ENCODE measurements around the gene PSMB3.

Gene PSMB3

DNA sequence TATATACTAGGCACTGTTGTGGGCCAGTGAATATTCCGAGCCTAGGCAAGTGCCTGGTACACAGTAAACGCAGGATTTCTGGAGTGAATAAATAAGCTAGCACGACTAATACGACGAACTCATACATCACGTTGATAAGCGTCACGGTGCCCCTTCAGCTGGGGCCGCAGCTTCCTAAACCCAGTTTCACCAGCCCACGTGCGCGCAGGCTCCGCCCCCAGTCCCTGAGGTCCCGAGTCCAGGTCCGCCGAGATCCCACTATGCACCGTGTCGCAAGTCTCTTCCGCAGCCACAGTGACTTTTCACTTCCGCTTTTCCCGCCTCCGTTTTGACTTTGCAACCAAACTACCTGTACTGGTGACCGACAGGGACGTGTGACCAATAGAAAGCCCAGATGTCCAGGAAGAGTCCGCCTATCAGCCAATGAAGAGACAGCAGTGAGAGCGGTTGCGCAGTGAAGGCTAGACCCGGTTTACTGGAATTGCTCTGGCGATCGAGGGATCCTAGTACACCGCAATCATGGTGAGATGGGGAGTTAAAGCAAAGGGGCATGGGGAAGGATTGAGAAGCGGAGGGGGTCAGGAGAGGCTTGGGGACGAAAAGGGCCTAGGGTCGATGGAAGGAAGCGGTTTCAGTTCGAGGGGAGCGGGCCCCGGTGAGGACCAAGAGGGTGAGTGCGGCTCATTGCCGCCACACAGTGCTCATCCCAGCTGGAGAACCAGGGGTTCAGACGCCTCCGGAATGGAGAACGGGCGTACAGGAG is at the start of gene PSMB3:
PSMB3 (plus strand) TSS at position 434 of the 763 bp plus-strand sequence; CDS start at position 520, 86 bp downstream.
- H3K9me3 ChIP-seq (ENCODE audit: control insufficient read depth, insufficient read depth, low read length), result no peaks in the 10 kb centered on the region
- peaks cover 20% of the 10 kb centered on the region for H3K27me3 ChIP-seq (ENCODE audit: control insufficient read depth, low read length)
- peaks cover 39% of the 10 kb centered on the region for H3K36me3 ChIP-seq (ENCODE audit: control insufficient read depth, low read length)
- H3K27ac ChIP-seq (ENCODE audit: low read depth, low read length), result peak within 1 kb of the TSS; percentile 81
- H3F3A ChIP-seq (ENCODE audit: control insufficient read depth, insufficient read depth), result peaks cover 14% of the 10 kb centered on the region; the same call in 1 of the 2 replicates
- H3K4me3 ChIP-seq (ENCODE audit: low read length), result peak within 1 kb of the TSS; percentile 91
- H4K20me1 ChIP-seq (ENCODE audit: control insufficient read depth, insufficient read depth, low read depth, low read length), result no peaks in the 10 kb centered on the region; the same call in 1 of the 2 replicates
- peak within 1 kb of the TSS; percentile 73 for H3K4me2 ChIP-seq (ENCODE audit: low read length)
- peaks cover 44% of the 10 kb centered on the region for H3K4me1 ChIP-seq (ENCODE audit: control insufficient read depth, low read length)
- TF ChIP-seq, protein P1, sequence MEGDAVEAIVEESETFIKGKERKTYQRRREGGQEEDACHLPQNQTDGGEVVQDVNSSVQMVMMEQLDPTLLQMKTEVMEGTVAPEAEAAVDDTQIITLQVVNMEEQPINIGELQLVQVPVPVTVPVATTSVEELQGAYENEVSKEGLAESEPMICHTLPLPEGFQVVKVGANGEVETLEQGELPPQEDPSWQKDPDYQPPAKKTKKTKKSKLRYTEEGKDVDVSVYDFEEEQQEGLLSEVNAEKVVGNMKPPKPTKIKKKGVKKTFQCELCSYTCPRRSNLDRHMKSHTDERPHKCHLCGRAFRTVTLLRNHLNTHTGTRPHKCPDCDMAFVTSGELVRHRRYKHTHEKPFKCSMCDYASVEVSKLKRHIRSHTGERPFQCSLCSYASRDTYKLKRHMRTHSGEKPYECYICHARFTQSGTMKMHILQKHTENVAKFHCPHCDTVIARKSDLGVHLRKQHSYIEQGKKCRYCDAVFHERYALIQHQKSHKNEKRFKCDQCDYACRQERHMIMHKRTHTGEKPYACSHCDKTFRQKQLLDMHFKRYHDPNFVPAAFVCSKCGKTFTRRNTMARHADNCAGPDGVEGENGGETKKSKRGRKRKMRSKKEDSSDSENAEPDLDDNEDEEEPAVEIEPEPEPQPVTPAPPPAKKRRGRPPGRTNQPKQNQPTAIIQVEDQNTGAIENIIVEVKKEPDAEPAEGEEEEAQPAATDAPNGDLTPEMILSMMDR (IDR thresholded peaks at IDR 0.05; ENCODE audit: low read depth, low read length, poor library complexity, severe bottlenecking), result peak; percentile 8
- no peak for TF ChIP-seq EZH2phosphoT487 (IDR thresholded peaks at IDR 0.05; ENCODE audit: borderline replicate concordance, low read length)
- H3K9me2 ChIP-seq (replicated peaks; ENCODE audit: control insufficient read depth, low read length), result no peaks in the 10 kb centered on the region
- peaks cover 33% of the 10 kb centered on the region for H3K79me2 ChIP-seq (ENCODE audit: control insufficient read depth, low read length)

DNA sequence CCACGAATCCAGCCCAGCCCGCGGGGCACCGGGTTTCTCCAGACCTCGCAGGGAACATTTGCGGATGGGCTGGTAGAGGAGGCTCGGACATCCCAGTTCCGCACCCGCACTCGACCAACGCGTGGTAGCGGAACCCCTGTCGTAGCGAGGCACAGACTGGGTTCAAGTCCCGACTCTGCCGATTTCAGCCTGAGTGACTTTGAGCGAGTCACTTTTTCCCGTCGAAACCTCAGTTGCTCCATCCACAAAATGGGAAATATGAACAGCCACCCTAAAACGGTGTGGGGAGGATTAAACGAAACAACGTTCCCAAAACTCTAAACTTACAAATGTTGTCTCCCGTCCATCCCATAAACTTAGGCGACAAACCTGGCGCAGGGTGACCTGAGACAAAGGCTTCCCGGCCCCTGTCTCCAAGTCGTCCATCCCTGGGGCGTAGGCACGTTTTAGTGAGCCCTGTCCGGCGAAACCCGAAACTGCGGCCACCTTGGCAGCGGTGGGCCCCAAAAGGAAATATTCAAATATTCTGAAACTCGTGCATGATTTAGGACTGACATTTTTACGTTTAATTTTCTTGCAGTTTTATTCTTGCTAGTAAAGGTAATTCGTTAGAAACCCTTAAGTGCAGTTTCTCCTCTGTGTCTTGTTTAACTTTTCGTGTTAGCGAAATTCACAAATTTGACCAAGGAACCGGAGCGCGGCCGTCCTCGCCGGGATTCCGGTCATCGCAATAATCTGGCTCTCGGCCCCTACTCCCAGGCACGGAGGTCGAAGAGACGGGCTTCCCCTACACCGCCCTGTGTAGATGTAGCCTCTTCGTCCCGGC is 49.4 kb upstream of the PSMB3 start:
- Histone ChIP-seq H3K36me3 (ENCODE audit: control insufficient read depth, low read length) (peaks cover 28% of the 10 kb centered on the region), H3K4me2 (ENCODE audit: low read length) (peak overlapping the region; percentile 97), H3K27ac (ENCODE audit: low read depth, low read length) (peak overlapping the region; percentile 91), H3K9me3 (ENCODE audit: control insufficient read depth, insufficient read depth, low read length) (no peaks in the 10 kb centered on the region), H3K4me3 (ENCODE audit: low read length) (peak overlapping the region; percentile 88), H3K79me2 (ENCODE audit: control insufficient read depth, low read length) (peaks cover 41% of the 10 kb centered on the region), H3F3A (ENCODE audit: control insufficient read depth, insufficient read depth) (peaks cover 36% of the 10 kb centered on the region), H4K20me1 (ENCODE audit: control insufficient read depth, insufficient read depth, low read depth, low read length) (peaks cover 7% of the 10 kb centered on the region), H3K9me2 (replicated peaks; ENCODE audit: control insufficient read depth, low read length) (no peaks in the 10 kb centered on the region), H3K27me3 (ENCODE audit: control insufficient read depth, low read length) (no peaks in the 10 kb centered on the region), H3K4me1 (ENCODE audit: control insufficient read depth, low read length) (peaks cover 48% of the 10 kb centered on the region)
- TF ChIP-seq, protein P1 (IDR thresholded peaks at IDR 0.05; ENCODE audit: low read depth, low read length, poor library complexity, severe bottlenecking), result no peak
- no peak for TF ChIP-seq EZH2phosphoT487 (IDR thresholded peaks at IDR 0.05; ENCODE audit: borderline replicate concordance, low read length)

DNA sequence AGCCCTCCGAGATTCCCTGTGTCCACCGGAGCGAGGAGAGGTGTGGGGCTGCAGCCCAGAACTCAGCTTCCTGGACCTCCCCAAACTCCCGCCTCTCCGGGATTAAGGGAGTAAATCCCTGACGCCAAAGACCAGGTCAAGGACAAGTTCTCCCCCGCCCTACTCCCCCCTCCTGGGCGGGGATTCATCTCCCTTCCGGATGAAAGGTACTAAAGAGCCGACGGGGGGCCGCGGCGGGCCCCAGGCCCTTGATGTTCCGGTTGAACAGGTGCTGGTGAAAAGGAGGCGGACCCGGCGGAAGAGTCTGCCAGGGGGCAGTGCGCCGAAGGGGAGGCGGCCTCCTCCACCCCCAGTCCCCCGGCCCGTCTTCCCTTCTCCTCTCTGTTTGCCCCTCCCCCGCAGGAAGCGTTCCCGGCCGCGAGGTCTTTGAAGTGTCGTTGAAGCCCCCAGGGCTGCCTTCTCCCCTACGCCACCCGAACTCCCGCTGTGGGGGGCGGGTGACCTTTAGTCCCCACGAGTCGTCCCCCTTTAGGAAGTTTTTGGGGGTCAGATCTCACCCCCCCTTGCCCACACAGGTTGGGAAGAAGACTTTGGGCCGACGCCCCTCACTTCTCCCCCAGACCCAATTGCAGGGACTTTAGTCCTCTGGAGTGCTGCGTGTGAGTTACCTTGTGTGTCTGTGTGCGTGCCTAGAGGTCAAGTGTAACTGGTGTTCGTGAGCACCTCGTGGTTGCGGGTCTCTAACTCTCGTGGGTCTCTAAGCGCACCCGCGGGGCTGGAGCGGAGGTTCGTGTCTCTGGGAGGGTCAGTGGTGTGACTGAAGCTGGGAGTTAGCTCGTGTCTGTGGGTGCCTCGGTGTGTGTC is 48.6 kb upstream of the PSMB3 start:
- H4K20me1 ChIP-seq (ENCODE audit: control insufficient read depth, insufficient read depth, low read depth, low read length), result peaks cover 7% of the 10 kb centered on the region
- TF ChIP-seq EZH2phosphoT487 (IDR thresholded peaks at IDR 0.05; ENCODE audit: borderline replicate concordance, low read length), result no peak
- TF ChIP-seq, protein P1 (IDR thresholded peaks at IDR 0.05; ENCODE audit: low read depth, low read length, poor library complexity, severe bottlenecking), result no peak
- H3K4me3 ChIP-seq (ENCODE audit: low read length), result peak overlapping the region; percentile 88
- H3K79me2 ChIP-seq (ENCODE audit: control insufficient read depth, low read length), result peaks cover 44% of the 10 kb centered on the region
- H3K27ac ChIP-seq (ENCODE audit: low read depth, low read length), result peak overlapping the region; percentile 91
- H3K4me1 ChIP-seq (ENCODE audit: control insufficient read depth, low read length), result peaks cover 48% of the 10 kb centered on the region
- H3K9me3 ChIP-seq (ENCODE audit: control insufficient read depth, insufficient read depth, low read length), result no peaks in the 10 kb centered on the region
- peaks cover 36% of the 10 kb centered on the region for H3F3A ChIP-seq (ENCODE audit: control insufficient read depth, insufficient read depth)
- peak overlapping the region; percentile 97 for H3K4me2 ChIP-seq (ENCODE audit: low read length)
- no peaks in the 10 kb centered on the region for H3K27me3 ChIP-seq (ENCODE audit: control insufficient read depth, low read length)
- no peaks in the 10 kb centered on the region for H3K9me2 ChIP-seq (replicated peaks; ENCODE audit: control insufficient read depth, low read length)
- H3K36me3 ChIP-seq (ENCODE audit: control insufficient read depth, low read length), result peaks cover 33% of the 10 kb centered on the region
